PC-9 (cell line): ENCODE data around the gene NTM. TPM values are rescaled to one million over a fixed set of nuclear protein-coding genes. Genes with fewer than 3 reads are reported as not detected.

Experiments used
- BruUV-seq: library from RNA; stranded (reverse); fragments of 400-500 nt; replicated peaks from 2 replicates; lab custom pipeline; 2021; lab: Mats Ljungman, UMichigan
- CTCF ChIA-PET: fragments of 300-600 bp; sonication (Branson Sonifier 250); formaldehyde crosslinking; loops from one replicate; lab custom pipeline; 2022; ENCODE audit warnings: antibody characterized with exemption; lab: Charles Lee
- POLR2A ChIA-PET: fragments of 300-600 bp; sonication (Branson Sonifier 250); formaldehyde crosslinking; loops from one replicate; lab custom pipeline; 2022; ENCODE audit warnings: antibody characterized with exemption; ENCODE audit not compliant: unreplicated experiment; lab: Charles Lee
- DNase-seq, 2 experiments: peaks; one replicate each; pipeline versions ENCODE4 v3.0.0 to v3.0.0-alpha.2; 2015 to 2022; ENCODE audit warnings: mixed read lengths in 1 of 2
- H2AFZ ChIP-seq: fragments of 200-600 bp; sonication (generic); 2 replicates; pipeline ENCODE4 v1.8.1; 2017; ENCODE audit warnings: antibody characterized with exemption
- H3F3A ChIP-seq: fragments of 200-600 bp; sonication (generic); 2 replicates; pipeline ENCODE4 v1.8.1; 2017; ENCODE audit warnings: antibody characterized with exemption, mild to moderate bottlenecking, low read depth; ENCODE audit not compliant: insufficient read depth
- H3K27ac ChIP-seq: fragments of 200-600 bp; sonication (generic); 2 replicates; pipeline ENCODE4 v1.6.1; 2016; ENCODE audit warnings: mixed run types
- H3K27me3 ChIP-seq: fragments of 200-600 bp; sonication (generic); 2 replicates; pipeline ENCODE4 v1.6.1; 2016; ENCODE audit warnings: low read depth, mixed run types; ENCODE audit not compliant: insufficient read depth
- H3K36me3 ChIP-seq: fragments of 200-600 bp; sonication (generic); 2 replicates; pipeline ENCODE4 v1.6.1; 2016; ENCODE audit warnings: low read depth, mixed run types
- H3K4me1 ChIP-seq: fragments of 200-600 bp; sonication (generic); replicated peaks from 2 replicates; pipeline ENCODE4 v1.6.1; 2016; ENCODE audit warnings: mixed run types; ENCODE audit not compliant: insufficient read depth
- H3K4me2 ChIP-seq: fragments of 200-600 bp; sonication (generic); 2 replicates; pipeline ENCODE4 v1.6.1; 2017; ENCODE audit warnings: mixed run types
- H3K4me3 ChIP-seq: fragments of 200-600 bp; sonication (generic); 2 replicates; pipeline ENCODE4 v1.6.1; 2016; ENCODE audit warnings: mixed run types
- H3K79me2 ChIP-seq: fragments of 200-600 bp; sonication (generic); 2 replicates; pipeline ENCODE4 v1.6.1; 2017; ENCODE audit warnings: low read depth, mixed run types
- H3K9me2 ChIP-seq: fragments of 200-600 bp; sonication (generic); 2 replicates; pipeline ENCODE4 v1.8.1; 2017; ENCODE audit warnings: mild to moderate bottlenecking; ENCODE audit not compliant: insufficient read depth
- H3K9me3 ChIP-seq: fragments of 200-600 bp; sonication (generic); 2 replicates; pipeline ENCODE4 v1.8.1; 2016; ENCODE audit warnings: low read depth; ENCODE audit not compliant: insufficient read depth
- H4K20me1 ChIP-seq: fragments of 200-600 bp; sonication (generic); 2 replicates; pipeline ENCODE4 v1.8.1; 2017; ENCODE audit not compliant: insufficient read depth
- EZH2 ChIP-seq: fragments of 200-600 bp; sonication (generic); IDR thresholded peaks from 2 replicates; pipeline ENCODE4 v1.8.0; 2017; ENCODE audit warnings: antibody characterized with exemption, low read depth
- intact Hi-C: fragments of 100-400 bp; cut with micrococcal nuclease; formaldehyde crosslinking; loops from one replicate; pipeline ENCODE4 v1.10.0; 2022; ENCODE audit not compliant: unreplicated experiment
- total RNA-seq: library from RNA; stranded (reverse); gene quantifications from 2 replicates; pipeline ENCODE4 v1.2.3, GENCODE V29; 2021
- TF ChIP-seq, protein P1 (sequence below): fragments of 200-600 bp; sonication (generic); conservative IDR thresholded peaks from 2 replicates; pipeline ENCODE4 v1.6.1; 2017; ENCODE audit warnings: mixed run types, antibody characterized with exemption, mild to moderate bottlenecking, moderate library complexity

The NTM gene
- total RNA-seq, 1 experiment from 2014 or later: not detected

DNA sequence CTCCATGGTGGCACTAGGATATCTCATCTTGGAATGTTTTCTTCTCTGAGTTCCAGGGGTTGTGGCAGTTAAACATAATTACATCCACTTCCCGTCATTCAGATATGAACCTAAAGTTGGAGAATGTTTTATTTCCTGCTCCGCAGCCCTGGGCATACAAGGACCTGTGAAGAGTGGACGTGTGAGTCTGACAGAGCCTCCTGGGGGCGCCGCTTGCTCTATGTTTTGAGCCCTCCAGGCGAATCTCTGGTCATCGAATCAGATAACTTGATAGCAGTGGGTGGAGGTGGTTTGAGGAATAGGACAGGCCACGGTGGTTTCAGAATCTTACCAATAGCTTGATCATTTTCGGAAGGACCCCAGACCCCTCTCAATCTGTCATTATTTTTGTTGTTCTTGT is 174.2 kb downstream of the NTM start:
- no peaks in the 10 kb centered on the region for H3K79me2 ChIP-seq
- H3K4me2 ChIP-seq: no peak overlapping the region
- H3K4me1 ChIP-seq: no peaks in the 10 kb centered on the region
- H3K36me3 ChIP-seq: no peaks in the 10 kb centered on the region
- TF ChIP-seq, protein P1, sequence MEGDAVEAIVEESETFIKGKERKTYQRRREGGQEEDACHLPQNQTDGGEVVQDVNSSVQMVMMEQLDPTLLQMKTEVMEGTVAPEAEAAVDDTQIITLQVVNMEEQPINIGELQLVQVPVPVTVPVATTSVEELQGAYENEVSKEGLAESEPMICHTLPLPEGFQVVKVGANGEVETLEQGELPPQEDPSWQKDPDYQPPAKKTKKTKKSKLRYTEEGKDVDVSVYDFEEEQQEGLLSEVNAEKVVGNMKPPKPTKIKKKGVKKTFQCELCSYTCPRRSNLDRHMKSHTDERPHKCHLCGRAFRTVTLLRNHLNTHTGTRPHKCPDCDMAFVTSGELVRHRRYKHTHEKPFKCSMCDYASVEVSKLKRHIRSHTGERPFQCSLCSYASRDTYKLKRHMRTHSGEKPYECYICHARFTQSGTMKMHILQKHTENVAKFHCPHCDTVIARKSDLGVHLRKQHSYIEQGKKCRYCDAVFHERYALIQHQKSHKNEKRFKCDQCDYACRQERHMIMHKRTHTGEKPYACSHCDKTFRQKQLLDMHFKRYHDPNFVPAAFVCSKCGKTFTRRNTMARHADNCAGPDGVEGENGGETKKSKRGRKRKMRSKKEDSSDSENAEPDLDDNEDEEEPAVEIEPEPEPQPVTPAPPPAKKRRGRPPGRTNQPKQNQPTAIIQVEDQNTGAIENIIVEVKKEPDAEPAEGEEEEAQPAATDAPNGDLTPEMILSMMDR: no peak
- TF ChIP-seq EZH2: no peak
- H3K27ac ChIP-seq: no peak overlapping the region
- no peaks in the 10 kb centered on the region for H4K20me1 ChIP-seq
- intact Hi-C loops: no loop called here
- no peaks in the 10 kb centered on the region for H3K9me3 ChIP-seq
- ChIA-PET CTCF (no interaction called here), POLR2A (no interaction called here)
- H3F3A ChIP-seq: no peaks in the 10 kb centered on the region
- H3K9me2 ChIP-seq: no peaks in the 10 kb centered on the region
- H2AFZ ChIP-seq: no peak overlapping the region
- no peak overlapping the region for H3K4me3 ChIP-seq
- peak in 1 of 2 experiments; percentile 12 for DNase-seq
- peaks cover 27% of the 10 kb centered on the region; the same call in 1 of the 2 replicates for H3K27me3 ChIP-seq
- no TSS peak for BruUV-seq

DNA sequence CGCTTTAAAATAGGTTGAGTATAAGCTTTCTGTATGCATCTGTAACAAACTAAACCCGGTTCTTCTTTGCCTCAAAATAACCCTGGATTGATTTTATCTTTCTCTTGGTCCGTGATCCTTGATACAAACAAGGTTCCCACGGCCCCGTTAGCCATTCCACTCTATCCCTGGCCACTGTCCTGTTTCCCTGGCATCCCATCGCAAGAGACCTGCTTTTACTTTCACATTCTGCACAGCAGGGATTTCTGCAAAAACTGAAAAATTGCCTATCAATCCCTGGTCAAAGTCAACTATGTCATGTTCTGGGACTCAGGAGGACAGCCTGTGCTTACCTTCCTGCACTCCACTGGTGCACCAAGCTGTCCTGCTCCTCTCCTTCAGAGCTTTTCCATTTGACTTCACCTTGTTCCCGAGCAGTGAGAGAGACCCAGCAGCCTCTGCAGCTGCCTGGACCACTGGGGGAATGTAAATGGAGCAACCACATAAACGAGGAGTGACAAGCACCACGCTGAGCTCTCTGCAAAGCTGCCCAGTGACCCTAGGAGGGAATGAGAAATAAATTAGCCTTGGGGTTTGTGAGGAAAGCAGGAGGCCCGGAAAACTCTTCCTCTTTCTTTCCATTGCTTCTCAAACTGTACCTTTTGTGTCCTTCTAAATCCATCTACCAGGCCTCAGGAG is 175.9 kb downstream of the NTM start:
- no peaks in the 10 kb centered on the region for H3K4me1 ChIP-seq
- H2AFZ ChIP-seq: no peak overlapping the region
- no peaks in the 10 kb centered on the region for H3K9me2 ChIP-seq
- no peaks in the 10 kb centered on the region for H3K9me3 ChIP-seq
- H3K27me3 ChIP-seq: peaks cover 29% of the 10 kb centered on the region; the same call in 1 of the 2 replicates
- no peaks in the 10 kb centered on the region for H4K20me1 ChIP-seq
- intact Hi-C loops: no loop called here
- H3K36me3 ChIP-seq: no peaks in the 10 kb centered on the region
- H3K79me2 ChIP-seq: no peaks in the 10 kb centered on the region
- no peak overlapping the region for H3K4me2 ChIP-seq
- no TSS peak for BruUV-seq
- TF ChIP-seq EZH2: no peak
- TF ChIP-seq, protein P1: no peak
- no peak overlapping the region for H3K4me3 ChIP-seq
- ChIA-PET POLR2A (no interaction called here), CTCF (interaction anchor here (1.1 kb wide), 1 partner anchor 128 kb away, joined by 3 read pairs; no protein-coding TSS in a partner anchor)
- DNase-seq: peak in 1 of 2 experiments; percentile 12
- no peak overlapping the region for H3K27ac ChIP-seq
- H3F3A ChIP-seq: no peaks in the 10 kb centered on the region

- DNase-seq: peak in 1 of 2 experiments; percentile 1
- POLR2A ChIA-PET: no interaction called here
- Histone ChIP-seq H3K4me2 (no peak overlapping the region), H4K20me1 (no peaks in the 10 kb centered on the region), H3K36me3 (no peaks in the 10 kb centered on the region), H3K4me3 (no peak overlapping the region), H3K9me2 (no peaks in the 10 kb centered on the region), H3F3A (no peaks in the 10 kb centered on the region), H3K27me3 (peaks cover 44% of the 10 kb centered on the region), H3K27ac (no peak overlapping the region), H3K79me2 (no peaks in the 10 kb centered on the region), H3K9me3 (no peaks in the 10 kb centered on the region), H2AFZ (no peak overlapping the region), H3K4me1 (no peaks in the 10 kb centered on the region)
- no TSS peak for BruUV-seq
- CTCF ChIA-PET: no interaction called here
- intact Hi-C loops: no loop called here
- TF ChIP-seq, protein P1: no peak
- TF ChIP-seq EZH2: no peak
Measured at GRCh38 chr11:131549099-131549498, 178.7 kb downstream of the NTM start.
